ENCODE results near the gene MYCBP. TPM values are rescaled to one million over a fixed set of nuclear protein-coding genes. Genes with fewer than 3 reads are reported as not detected.

MYCBP gene
- total and polyA plus RNA-seq, 4 donors = 7.8 to 21.2 (median 10.3) TPM

- WGBS = 88% methylated on average over 1 of the region's 1 CpG
- no peaks in the 10 kb centered on the region for H3K27me3 ChIP-seq (ENCODE audit: control insufficient read depth in 4 of 4, insufficient read depth in 4 of 4, low read length in 3 of 4)
- no peaks in the 10 kb centered on the region for H3K4me1 ChIP-seq (ENCODE audit: control insufficient read depth in 4 of 4, insufficient read depth in 4 of 4, low read length in 3 of 4)
- no peak overlapping the region for H3K27ac ChIP-seq (ENCODE audit: low read depth in 1 of 2, low read length in 2 of 2)
- no peak for DNase-seq (ENCODE audit: low spot score)
- TF ChIP-seq YY1 (IDR thresholded peaks at IDR 0.05) (no peak), REST (IDR thresholded peaks at IDR 0.05) (no peak), HNF4A (conservative IDR thresholded peaks at IDR 0.05) (no peak), TAF1 (conservative IDR thresholded peaks at IDR 0.05) (no peak), RXRA (IDR thresholded peaks at IDR 0.05) (no peak), ZBTB33 (IDR thresholded peaks at IDR 0.05) (no peak), FOXA2 (IDR thresholded peaks at IDR 0.05) (no peak), SP1 (IDR thresholded peaks at IDR 0.05) (no peak), RAD21 (IDR thresholded peaks at IDR 0.05) (no peak), ATF3 (IDR thresholded peaks at IDR 0.05) (no peak), CTCF (IDR thresholded peaks at IDR 0.05; ENCODE audit: low read depth, low read length, missing input control) (no peak), GABPA (IDR thresholded peaks at IDR 0.05 in 1 of 2, conservative IDR thresholded peaks at IDR 0.05 in 1 of 2) (no peak), JUND (IDR thresholded peaks at IDR 0.05) (no peak), HNF4G (IDR thresholded peaks at IDR 0.05) (no peak), FOXA1 (IDR thresholded peaks at IDR 0.05) (no peak)
- H3K4me3 ChIP-seq (ENCODE audit: low read depth in 1 of 3, low read length in 3 of 3) = no peak overlapping the region
- no peak overlapping the region for H3K9ac ChIP-seq (ENCODE audit: low read depth in 1 of 2, low read length in 2 of 2)
- no peaks in the 10 kb centered on the region for H3K9me3 ChIP-seq (ENCODE audit: control insufficient read depth in 4 of 4, low read length in 3 of 4)
- H3K36me3 ChIP-seq (ENCODE audit: control insufficient read depth in 4 of 4, insufficient read depth in 3 of 4, low read depth in 1 of 4, low read length in 3 of 4) = no peaks in the 10 kb centered on the region
These were observed 19.8 kb upstream of the MYCBP start for GRCh38 chr1:38892976-38893375.

- WGBS = 77% methylated on average over 1 of the region's 1 CpG
- Histone ChIP-seq H3K4me1 (ENCODE audit: control insufficient read depth in 4 of 4, insufficient read depth in 4 of 4, low read length in 3 of 4) (no peaks in the 10 kb centered on the region), H3K9me3 (ENCODE audit: control insufficient read depth in 4 of 4, low read length in 3 of 4) (no peaks in the 10 kb centered on the region), H3K9ac (ENCODE audit: low read depth in 1 of 2, low read length in 2 of 2) (no peak overlapping the region), H3K36me3 (ENCODE audit: control insufficient read depth in 4 of 4, insufficient read depth in 3 of 4, low read depth in 1 of 4, low read length in 3 of 4) (no peaks in the 10 kb centered on the region), H3K27me3 (ENCODE audit: control insufficient read depth in 4 of 4, insufficient read depth in 4 of 4, low read length in 3 of 4) (no peaks in the 10 kb centered on the region), H3K27ac (ENCODE audit: low read depth in 1 of 2, low read length in 2 of 2) (no peak overlapping the region), H3K4me3 (ENCODE audit: low read depth in 1 of 3, low read length in 3 of 3) (no peak overlapping the region)
- DNase-seq (ENCODE audit: low spot score) = no peak
- TF ChIP-seq CTCF (IDR thresholded peaks at IDR 0.05; ENCODE audit: low read depth, low read length, missing input control) (peak; percentile 1), ZBTB33 (IDR thresholded peaks at IDR 0.05) (no peak), YY1 (IDR thresholded peaks at IDR 0.05) (no peak), HNF4G (IDR thresholded peaks at IDR 0.05) (no peak)
These were observed 18.6 kb upstream of the MYCBP start for GRCh38 chr1:38891753-38892152.

Data from liver (tissue), 9 donors.